Subcutaneous abdominal adipose tissue (tissue), 5 donors: ENCODE measurements around the gene ADAMTS2.
"Not testable (repeated sequence)": the region's sequence is repeated elsewhere in the genome, so short reads cannot be mapped to it uniquely, and the experiment has no call there.

Source experiments
- H3K27ac ChIP-seq: one replicate; pipeline ENCODE4 v1.7.0; 2013; ENCODE audit warnings: low read depth, mild to moderate bottlenecking, inconsistent platforms, low read length, moderate library complexity
- H3K27me3 ChIP-seq, 5 donors: one replicate each; pipeline ENCODE4 v1.7.0; 2013; ENCODE audit warnings: low read length in 5 of 5, inconsistent platforms in 1 of 5; ENCODE audit not compliant: control insufficient read depth in 5 of 5, insufficient read depth in 4 of 5
- H3K36me3 ChIP-seq, 5 donors: one replicate each; pipeline ENCODE4 v1.7.0; 2013; ENCODE audit warnings: low read length in 5 of 5; ENCODE audit not compliant: control insufficient read depth in 5 of 5, insufficient read depth in 5 of 5
- H3K4me1 ChIP-seq, 5 donors: one replicate each; pipeline ENCODE4 v1.7.0; 2013; ENCODE audit warnings: low read length in 5 of 5, mild to moderate bottlenecking in 3 of 5, moderate library complexity in 1 of 5; ENCODE audit not compliant: control insufficient read depth in 5 of 5, insufficient read depth in 5 of 5
- H3K4me3 ChIP-seq, 5 donors: one replicate each; pipeline ENCODE4 v1.7.0; 2013; ENCODE audit warnings: low read length in 5 of 5, low read depth in 1 of 5
- H3K9ac ChIP-seq, 5 donors: one replicate each; pipeline ENCODE4 v1.7.0; 2013; ENCODE audit warnings: low read length in 5 of 5, mild to moderate bottlenecking in 4 of 5, moderate library complexity in 3 of 5
- H3K9me3 ChIP-seq, 5 donors: one replicate each; pipeline ENCODE4 v1.7.0; 2013; ENCODE audit warnings: low read length in 5 of 5; ENCODE audit not compliant: control insufficient read depth in 5 of 5
- donor health status: healthy.
- donor health status: healthy.
- donor health status: healthy.
- donor health status: healthy.
- donor health status: healthy.

The ADAMTS2 gene

DNA sequence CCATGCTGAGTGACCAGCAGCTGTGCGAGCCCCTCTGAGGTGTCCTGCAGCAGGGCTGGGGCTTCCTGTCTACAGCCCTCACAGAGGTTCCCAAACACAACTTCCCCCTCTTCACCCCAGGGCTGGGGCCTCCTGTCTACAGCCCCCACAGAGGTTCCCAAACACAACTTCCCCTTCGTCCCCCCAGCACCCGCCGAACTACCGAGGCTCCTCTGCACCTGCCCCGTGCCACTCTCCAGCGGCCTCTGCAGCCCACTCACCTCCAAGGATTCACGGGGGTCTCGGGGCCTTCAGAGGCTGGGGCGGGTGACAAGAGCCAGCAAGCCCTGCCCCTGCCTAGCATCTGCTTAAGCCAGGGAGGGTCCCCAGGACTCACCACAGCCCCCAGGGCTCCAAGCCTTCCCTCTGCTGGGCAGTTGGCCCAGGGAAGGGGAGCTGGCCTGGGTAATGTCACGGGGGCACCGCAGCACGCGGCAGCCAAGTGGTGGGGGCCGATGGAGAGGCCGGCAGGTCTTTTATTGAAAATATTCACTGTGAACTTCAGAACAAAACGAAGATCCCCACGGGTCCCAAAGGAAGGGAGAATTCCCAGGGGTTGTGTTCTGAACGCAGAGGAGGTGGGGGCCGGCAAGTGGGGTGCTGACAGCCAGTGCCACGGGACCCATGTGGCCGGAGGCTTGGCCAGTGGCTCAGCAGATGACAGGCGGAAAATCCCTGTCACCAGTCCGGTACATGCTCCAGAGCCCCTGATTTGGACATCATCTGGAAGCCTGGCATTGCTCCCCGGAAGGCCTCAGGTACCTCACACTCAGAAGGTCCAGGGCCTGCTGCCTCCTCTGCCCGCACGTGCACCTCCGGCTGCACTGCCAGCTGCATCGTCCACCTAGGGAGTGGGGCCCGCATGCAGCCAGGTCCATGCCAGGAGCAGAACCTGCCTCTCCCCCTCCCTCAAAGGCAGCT is 125.3 kb downstream of the ADAMTS2 start:
- no peak overlapping the region for H3K27ac ChIP-seq
- H3K36me3 ChIP-seq, result peaks cover 0 to 4% (median 3%) of the 10 kb centered on the region in 5 donors
- H3K27me3 ChIP-seq, result no peaks in the 10 kb centered on the region
- peaks cover 0 to 11% (median 0%) of the 10 kb centered on the region in 5 donors for H3K9me3 ChIP-seq
- no peak overlapping the region for H3K4me3 ChIP-seq
- H3K9ac ChIP-seq, result no peak overlapping the region
- H3K4me1 ChIP-seq, result peaks cover 0 to 21% (median 13%) of the 10 kb centered on the region in 5 donors

DNA sequence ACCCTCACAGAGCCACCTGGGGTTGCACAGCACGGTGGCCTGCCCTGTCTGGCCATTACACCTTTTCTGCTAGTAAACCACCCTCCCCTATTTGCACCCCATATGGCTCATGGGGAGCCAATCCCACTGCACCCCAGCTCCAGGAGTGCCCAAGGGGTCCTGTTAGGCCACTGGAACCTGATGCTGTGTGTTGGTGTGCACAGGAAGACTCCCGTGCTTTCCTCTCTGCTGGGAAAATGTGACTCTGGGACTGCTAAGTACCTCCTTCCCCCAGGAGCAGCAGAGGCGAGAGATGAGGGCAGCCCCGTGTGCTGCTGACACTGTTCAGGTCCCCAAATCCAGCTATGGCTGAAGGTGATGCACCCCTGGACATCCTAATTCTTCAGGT is 126.3 kb downstream of the ADAMTS2 start:
- peaks cover 0 to 7% (median 0%) of the 10 kb centered on the region in 5 donors for H3K9me3 ChIP-seq
- H3K27ac ChIP-seq, result no peak overlapping the region
- H3K27me3 ChIP-seq, result no peaks in the 10 kb centered on the region
- no peak overlapping the region for H3K4me3 ChIP-seq
- H3K9ac ChIP-seq, result no peak overlapping the region
- H3K4me1 ChIP-seq, result peaks cover 0 to 21% (median 13%) of the 10 kb centered on the region in 5 donors
- peaks cover 0 to 4% (median 3%) of the 10 kb centered on the region in 5 donors for H3K36me3 ChIP-seq

DNA sequence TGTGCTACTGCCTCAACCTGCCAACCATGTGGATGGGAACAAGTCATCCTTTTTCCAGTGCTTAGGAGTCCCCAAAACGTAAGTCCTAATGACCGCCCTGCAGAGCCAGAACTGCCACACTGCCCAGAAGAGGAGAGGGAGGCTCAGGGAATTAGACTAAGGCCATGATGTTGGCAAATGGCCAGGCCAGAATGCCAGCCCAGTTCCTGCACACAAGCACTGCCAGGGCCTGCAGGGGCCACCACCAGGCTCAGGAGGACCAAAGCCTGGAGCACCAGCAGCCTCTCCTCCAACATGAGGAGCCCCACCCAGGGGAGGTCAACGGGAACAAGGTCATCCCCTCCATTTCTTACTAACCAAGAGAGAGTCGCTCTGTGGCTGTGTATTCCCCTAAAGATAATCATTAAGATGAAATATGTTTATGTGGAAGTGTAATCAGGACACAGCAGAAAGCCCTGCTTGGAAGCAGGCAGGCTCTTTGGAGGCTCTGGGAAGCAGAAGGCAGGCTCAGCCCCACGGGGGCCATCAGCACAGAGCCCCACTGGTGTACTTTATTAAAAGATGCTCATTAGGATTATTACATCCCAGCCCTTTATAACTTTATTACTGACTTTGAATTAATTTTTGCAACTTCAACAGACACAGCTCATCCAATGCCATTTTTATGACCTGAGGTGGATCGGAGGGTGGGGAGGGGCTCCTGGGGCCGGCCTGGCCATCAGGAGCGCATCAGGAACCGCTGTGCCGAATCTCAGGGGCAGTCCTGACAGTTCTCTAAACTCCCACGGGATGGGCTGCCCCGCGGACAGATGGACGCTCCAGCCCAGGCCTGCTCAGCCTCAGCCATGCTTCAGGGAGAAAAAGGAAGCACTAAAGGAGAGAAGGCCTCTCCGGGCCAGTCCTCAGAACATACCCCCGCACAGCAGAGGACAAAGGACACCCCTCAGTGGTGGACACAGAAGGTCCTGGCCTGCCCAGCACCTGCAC is 127.0 kb downstream of the ADAMTS2 start:
- no peaks in the 10 kb centered on the region for H3K36me3 ChIP-seq
- no peak overlapping the region for H3K27ac ChIP-seq
- no peak overlapping the region for H3K9ac ChIP-seq
- H3K4me1 ChIP-seq, result peaks cover 0 to 21% (median 13%) of the 10 kb centered on the region in 5 donors
- peaks cover 0 to under 1% (median 0%) of the 10 kb centered on the region in 5 donors for H3K9me3 ChIP-seq
- H3K27me3 ChIP-seq, result no peaks in the 10 kb centered on the region
- H3K4me3 ChIP-seq, result no peak overlapping the region

DNA sequence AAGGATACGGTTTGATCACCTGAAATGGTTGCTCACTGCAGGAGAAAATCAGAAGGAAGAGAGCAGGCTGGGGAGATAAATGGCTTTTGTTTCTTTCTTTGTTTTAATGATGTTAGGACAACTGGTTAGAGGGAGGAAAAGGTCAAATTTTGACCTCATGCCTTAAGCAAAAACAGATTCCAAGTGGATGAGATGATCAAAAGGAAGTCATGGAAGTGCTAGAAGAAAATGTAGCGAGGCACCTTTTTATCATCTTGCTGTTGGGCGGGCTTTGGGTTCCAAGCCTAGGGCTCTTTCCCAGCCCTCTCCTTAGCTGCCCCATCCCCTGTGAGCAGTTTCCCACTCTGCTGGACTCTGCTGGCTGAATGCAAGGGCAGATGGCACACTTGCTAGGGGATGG is 127.9 kb downstream of the ADAMTS2 start:
- H3K27me3 ChIP-seq, result no peaks in the 10 kb centered on the region
- no peaks in the 10 kb centered on the region for H3K36me3 ChIP-seq
- H3K4me3 ChIP-seq, result no peak overlapping the region
- H3K27ac ChIP-seq, result no peak overlapping the region
- H3K9me3 ChIP-seq, result no peaks in the 10 kb centered on the region
- H3K4me1 ChIP-seq, result peaks cover 0 to 21% (median 13%) of the 10 kb centered on the region in 5 donors
- no peak overlapping the region for H3K9ac ChIP-seq

DNA sequence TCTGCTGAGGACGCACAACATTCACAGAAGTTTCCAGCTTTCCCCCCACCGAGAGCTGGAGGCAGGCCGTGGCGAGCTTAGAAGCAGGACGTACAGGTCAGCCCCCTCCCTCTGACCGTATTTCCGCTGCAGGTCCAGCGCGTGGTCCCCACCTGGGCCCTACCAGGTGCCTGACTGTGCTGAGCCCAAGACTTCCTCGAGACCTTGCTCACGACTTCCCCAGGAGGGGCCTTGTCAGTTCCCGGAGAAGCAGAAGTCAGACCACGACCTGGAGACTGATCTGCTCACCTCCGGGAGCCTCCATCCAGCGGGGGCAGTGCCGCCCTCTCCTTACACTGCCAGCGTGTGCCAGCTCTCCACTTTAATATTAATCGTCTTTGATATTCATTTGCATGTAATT is 128.9 kb downstream of the ADAMTS2 start:
- H3K36me3 ChIP-seq, H3K27me3 ChIP-seq, H3K9ac ChIP-seq, H3K4me3 ChIP-seq, H3K27ac ChIP-seq, H3K9me3 ChIP-seq: not testable (repeated sequence)
- peaks cover 0 to 21% (median 13%) of the 10 kb centered on the region in 5 donors for H3K4me1 ChIP-seq

DNA sequence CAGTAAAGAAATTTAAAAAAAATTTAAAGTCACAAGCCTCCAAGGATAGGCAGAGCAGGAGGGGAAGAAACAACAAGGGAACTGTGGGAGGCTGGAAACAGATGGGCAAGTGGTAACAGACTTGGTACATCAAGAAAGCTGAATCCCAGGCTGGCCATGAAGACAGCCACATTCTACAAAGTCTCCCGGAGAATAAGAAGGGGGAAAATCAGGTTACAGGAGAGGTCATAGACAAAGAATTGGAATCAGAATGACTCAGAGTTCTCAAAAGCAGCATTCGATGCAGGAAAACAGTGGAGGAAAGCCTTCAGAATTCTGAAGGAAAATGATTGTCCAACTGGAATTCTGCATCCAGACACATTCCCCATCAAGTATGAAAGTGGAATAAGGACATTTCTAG is 129.7 kb downstream of the ADAMTS2 start:
- Histone ChIP-seq H3K36me3 (peaks cover 0 to 3% (median 0%) of the 10 kb centered on the region in 5 donors), H3K9ac (no peak overlapping the region), H3K9me3 (no peaks in the 10 kb centered on the region), H3K27ac (no peak overlapping the region), H3K4me3 (no peak overlapping the region), H3K27me3 (no peaks in the 10 kb centered on the region), H3K4me1 (peaks cover 0 to 21% (median 13%) of the 10 kb centered on the region in 5 donors)

DNA sequence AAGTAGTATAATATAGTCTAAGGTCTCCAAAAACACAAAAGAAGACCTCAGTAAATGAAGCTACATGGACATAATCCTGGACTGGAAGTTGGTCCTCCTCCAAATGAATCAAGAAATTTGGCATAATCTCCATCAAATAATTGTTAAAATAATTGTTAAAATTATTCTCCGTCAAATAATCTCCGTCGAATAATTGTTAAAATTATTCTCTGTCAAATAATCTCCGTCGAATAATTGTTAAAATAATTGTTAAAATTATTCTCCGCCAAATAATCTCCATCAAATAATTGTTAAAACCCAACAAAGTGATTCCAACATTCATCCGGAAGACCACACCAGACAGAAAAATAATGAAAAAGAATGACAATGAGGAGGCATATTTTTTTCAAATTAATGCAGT is 130.6 kb downstream of the ADAMTS2 start:
- Histone ChIP-seq H3K27ac (no peak overlapping the region), H3K27me3 (no peaks in the 10 kb centered on the region), H3K9ac (no peak overlapping the region), H3K9me3 (no peaks in the 10 kb centered on the region), H3K36me3 (peaks cover 0 to 3% (median 0%) of the 10 kb centered on the region in 5 donors), H3K4me3 (no peak overlapping the region), H3K4me1 (peaks cover 0 to 24% (median 17%) of the 10 kb centered on the region in 5 donors)

DNA sequence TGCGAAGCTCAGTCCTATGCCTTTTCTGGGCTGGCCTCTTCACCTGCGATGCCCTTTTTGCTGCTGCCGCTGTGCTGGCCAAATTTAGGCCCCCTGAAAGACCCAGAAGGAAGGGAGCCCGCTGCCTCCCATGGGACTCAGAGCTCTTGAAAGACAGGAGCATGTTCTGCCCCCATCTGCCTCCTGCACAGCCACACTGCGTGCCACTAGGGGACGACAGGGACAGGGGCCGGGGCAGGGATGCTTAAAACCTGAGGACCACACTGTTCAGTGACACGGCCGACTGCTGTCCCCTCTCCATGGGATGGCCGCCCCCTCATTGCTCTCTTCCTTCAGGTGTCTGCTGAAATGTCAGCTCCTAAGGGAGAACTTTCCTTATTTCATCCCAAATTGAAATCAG is 132.4 kb downstream of the ADAMTS2 start:
- Histone ChIP-seq H3K4me3 (no peak overlapping the region), H3K27ac (no peak overlapping the region), H3K27me3 (no peaks in the 10 kb centered on the region), H3K9me3 (no peaks in the 10 kb centered on the region), H3K36me3 (peaks cover 0 to 3% (median 0%) of the 10 kb centered on the region in 5 donors), H3K4me1 (peaks cover 0 to 24% (median 16%) of the 10 kb centered on the region in 5 donors), H3K9ac (no peak overlapping the region)

DNA sequence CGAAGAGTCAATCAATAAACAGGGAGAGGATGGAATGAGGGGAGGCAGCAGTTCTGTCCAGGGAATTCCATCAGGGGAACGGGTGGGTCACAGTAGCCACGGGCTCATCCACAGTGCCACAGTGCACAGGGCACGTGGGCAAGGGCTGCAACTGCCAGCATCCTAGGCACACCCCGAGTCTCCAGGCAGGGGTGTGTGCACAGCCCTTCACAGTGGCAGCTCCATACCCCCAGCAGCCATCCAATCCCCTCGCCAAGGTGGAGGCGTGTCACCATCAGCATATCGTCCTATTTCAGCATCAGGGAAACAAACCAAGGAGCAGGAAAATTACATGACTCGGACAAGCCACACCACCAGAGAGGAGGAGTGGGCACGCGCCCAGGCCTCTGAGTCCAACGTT is 133.6 kb downstream of the ADAMTS2 start:
- no peak overlapping the region for H3K9ac ChIP-seq
- H3K36me3 ChIP-seq, result peaks cover 0 to 4% (median 2%) of the 10 kb centered on the region in 5 donors
- H3K4me1 ChIP-seq, result peaks cover 0 to 19% (median 11%) of the 10 kb centered on the region in 5 donors

More for the DNA sequence above, 133.6 kb downstream of the ADAMTS2 start:
- no peaks in the 10 kb centered on the region for H3K9me3 ChIP-seq
- H3K4me3 ChIP-seq, result no peak overlapping the region
- no peaks in the 10 kb centered on the region for H3K27me3 ChIP-seq
- no peak overlapping the region for H3K27ac ChIP-seq
